Activated gamma-delta T cell (primary cell): Measurements from ENCODE around the gene STAT6.
"Not testable (repeated sequence)": the region's sequence is repeated elsewhere in the genome, so short reads cannot be mapped to it uniquely, and the experiment has no call there.

Source experiments
- DNase-seq: peaks from one replicate; lab custom pipeline; 2025; lab: John Stamatoyannopoulos, UW

STAT6 gene

GRCh38 chr12:57053901-57054300 lies 57.3 kb downstream of the STAT6 start:
- not testable (repeated sequence) for DNase-seq

- not testable (repeated sequence) for DNase-seq
Measured at GRCh38 chr12:57053146-57053545, 58.0 kb downstream of the STAT6 start.

- DNase-seq, result no peak
Measured at GRCh38 chr12:57051011-57051410, 60.2 kb downstream of the STAT6 start.

- DNase-seq, result no peak
Measured at GRCh38 chr12:57049890-57050289, 61.3 kb downstream of the STAT6 start, which contains the start of gene MYO1A. TSS of gene MYO1A (minus strand) at chr12:57050129. CDS start at chr12:57048323, 1,806 bp downstream.

GRCh38 chr12:57049119-57049446 lies 62.1 kb downstream of the STAT6 start:
- DNase-seq, result no peak

GRCh38 chr12:57048423-57049118 lies 62.6 kb downstream of the STAT6 start:
- no peak for DNase-seq

- no peak for DNase-seq
Measured at GRCh38 chr12:57047981-57048380, 63.2 kb downstream of the STAT6 start.

- no peak for DNase-seq
Measured at GRCh38 chr12:57046947-57047890, 63.9 kb downstream of the STAT6 start.

GRCh38 chr12:57046086-57046791 lies 64.9 kb downstream of the STAT6 start:
- no peak for DNase-seq
